ENCODE results near the gene TRDN.

The TRDN gene

GRCh38 chr6:123648020-123648580 lies 11.3 kb upstream of the TRDN start:
- Histone ChIP-seq H3K27me3 (ENCODE audit: insufficient read depth, poor library complexity, severe bottlenecking) (no peaks in the 10 kb centered on the region), H3K4me1 (ENCODE audit: insufficient read depth, poor library complexity, severe bottlenecking) (no peaks in the 10 kb centered on the region), H3K4me3 (ENCODE audit: severe bottlenecking) (no peak overlapping the region), H3K27ac (ENCODE audit: poor library complexity, severe bottlenecking) (no peak overlapping the region), H3K9me3 (ENCODE audit: severe bottlenecking) (no peaks in the 10 kb centered on the region), H3K36me3 (ENCODE audit: low read depth) (no peaks in the 10 kb centered on the region)
- no peak for TF ChIP-seq CTCF (IDR thresholded peaks at IDR 0.05; ENCODE audit: poor library complexity, severe bottlenecking)
- DNase-seq (ENCODE audit: low spot score) (no peak), ATAC-seq (ENCODE audit: low read depth) (no peak)

GRCh38 chr6:123641497-123641896 lies 4.7 kb upstream of the TRDN start:
- no peak for TF ChIP-seq CTCF (IDR thresholded peaks at IDR 0.05; ENCODE audit: poor library complexity, severe bottlenecking)
- Histone ChIP-seq H3K36me3 (ENCODE audit: low read depth) (no peaks in the 10 kb centered on the region), H3K27ac (ENCODE audit: poor library complexity, severe bottlenecking) (no peak overlapping the region), H3K9me3 (ENCODE audit: severe bottlenecking) (no peaks in the 10 kb centered on the region), H3K4me1 (ENCODE audit: insufficient read depth, poor library complexity, severe bottlenecking) (no peaks in the 10 kb centered on the region), H3K27me3 (ENCODE audit: insufficient read depth, poor library complexity, severe bottlenecking) (no peaks in the 10 kb centered on the region), H3K4me3 (ENCODE audit: severe bottlenecking) (no peak overlapping the region)
- DNase-seq (ENCODE audit: low spot score) (no peak), ATAC-seq (ENCODE audit: low read depth) (no peak)

GRCh38 chr6:123640567-123641187 lies 3.9 kb upstream of the TRDN start:
- ATAC-seq (ENCODE audit: low read depth) (no peak), DNase-seq (ENCODE audit: low spot score) (no peak)
- no peak for TF ChIP-seq CTCF (IDR thresholded peaks at IDR 0.05; ENCODE audit: poor library complexity, severe bottlenecking)
- Histone ChIP-seq H3K4me3 (ENCODE audit: severe bottlenecking) (no peak overlapping the region), H3K27ac (ENCODE audit: poor library complexity, severe bottlenecking) (no peak overlapping the region), H3K36me3 (ENCODE audit: low read depth) (no peaks in the 10 kb centered on the region), H3K4me1 (ENCODE audit: insufficient read depth, poor library complexity, severe bottlenecking) (no peaks in the 10 kb centered on the region), H3K27me3 (ENCODE audit: insufficient read depth, poor library complexity, severe bottlenecking) (no peaks in the 10 kb centered on the region), H3K9me3 (ENCODE audit: severe bottlenecking) (no peaks in the 10 kb centered on the region)

- DNase-seq (ENCODE audit: low spot score): no peak
- Histone ChIP-seq H3K27ac (ENCODE audit: poor library complexity, severe bottlenecking) (no peak overlapping the region), H3K27me3 (ENCODE audit: insufficient read depth, poor library complexity, severe bottlenecking) (no peaks in the 10 kb centered on the region), H3K4me3 (ENCODE audit: severe bottlenecking) (no peak overlapping the region), H3K9me3 (ENCODE audit: severe bottlenecking) (no peaks in the 10 kb centered on the region), H3K36me3 (ENCODE audit: low read depth) (no peaks in the 10 kb centered on the region), H3K4me1 (ENCODE audit: insufficient read depth, poor library complexity, severe bottlenecking) (no peaks in the 10 kb centered on the region)
- no peak for TF ChIP-seq CTCF (IDR thresholded peaks at IDR 0.05; ENCODE audit: poor library complexity, severe bottlenecking)
- ATAC-seq (ENCODE audit: low read depth): no peak
These were observed 2.1 kb upstream of the TRDN start for GRCh38 chr6:123638865-123639264.

- H3K9me3 ChIP-seq (ENCODE audit: severe bottlenecking): no peaks in the 10 kb centered on the region
- H3K27ac ChIP-seq (ENCODE audit: poor library complexity, severe bottlenecking): no peak overlapping the region
- no peaks in the 10 kb centered on the region for H3K36me3 ChIP-seq (ENCODE audit: low read depth)
- no peak for DNase-seq (ENCODE audit: low spot score)
- no peaks in the 10 kb centered on the region for H3K4me1 ChIP-seq (ENCODE audit: insufficient read depth, poor library complexity, severe bottlenecking)
- H3K4me3 ChIP-seq (ENCODE audit: severe bottlenecking): no peak overlapping the region
- ATAC-seq (ENCODE audit: low read depth): no peak
- TF ChIP-seq CTCF (IDR thresholded peaks at IDR 0.05; ENCODE audit: poor library complexity, severe bottlenecking): no peak
- H3K27me3 ChIP-seq (ENCODE audit: insufficient read depth, poor library complexity, severe bottlenecking): peaks cover 5% of the 10 kb centered on the region
These were observed 468 bp downstream of the TRDN start for GRCh38 chr6:123636282-123636681.
